NK-92 treated with Interleukin-12 subunit alpha and Interleukin-12 subunit beta, amount 100 ng/mL, for 24 hours (cell line): ENCODE results near the gene KRT6A.
"Not testable (repeated sequence)": the region's sequence is repeated elsewhere in the genome, so short reads cannot be mapped to it uniquely, and the experiment has no call there.

Experiments used
- DNase-seq: peaks from one replicate; lab custom pipeline; 2025; lab: John Stamatoyannopoulos, UW

The KRT6A gene

DNA sequence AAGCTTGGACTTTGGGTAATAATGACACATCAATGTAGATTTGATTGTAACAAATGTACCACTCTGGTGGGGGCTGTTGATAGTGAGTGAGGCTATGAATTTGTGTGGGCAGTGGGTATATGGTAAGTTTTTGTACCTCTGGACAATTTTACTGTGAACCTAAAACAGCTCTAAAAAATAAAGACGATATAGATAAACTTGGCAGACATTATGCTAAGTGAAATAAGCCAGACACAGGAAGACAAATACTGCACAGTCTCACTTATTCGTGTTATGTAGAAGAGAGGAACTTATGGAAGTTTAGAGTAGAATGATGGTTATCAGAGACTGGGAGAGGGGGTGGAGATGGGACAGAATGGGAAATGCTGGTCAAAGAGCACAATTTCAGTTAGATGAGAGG lies 28.2 kb downstream of the KRT6A start:
- no peak for DNase-seq

GRCh38 chr12:52461693-52462092 lies 31.4 kb downstream of the KRT6A start:
- DNase-seq: no peak

DNA sequence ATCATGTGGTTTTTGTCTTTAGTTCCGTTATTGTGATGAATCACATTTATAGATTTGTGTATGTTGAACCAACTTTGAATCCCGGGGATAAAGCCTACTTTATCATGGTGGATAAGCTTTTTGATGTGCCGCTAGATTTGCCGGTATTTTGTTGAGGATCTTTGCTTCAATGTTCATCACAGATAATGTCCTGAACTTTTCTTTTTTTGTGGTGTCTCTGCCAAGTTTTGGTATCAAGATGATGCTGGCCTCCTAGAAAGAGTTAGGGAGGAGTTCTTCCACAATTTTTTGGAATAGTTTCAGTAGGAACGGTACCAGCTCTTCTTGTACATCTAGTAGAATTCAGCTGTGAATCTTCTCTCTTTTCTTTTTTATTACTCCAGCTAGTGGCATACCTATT lies 34.2 kb downstream of the KRT6A start:
- no peak for DNase-seq

- no peak for DNase-seq
Observed at GRCh38 chr12:52455821-52456220, 37.2 kb downstream of the KRT6A start.

DNA sequence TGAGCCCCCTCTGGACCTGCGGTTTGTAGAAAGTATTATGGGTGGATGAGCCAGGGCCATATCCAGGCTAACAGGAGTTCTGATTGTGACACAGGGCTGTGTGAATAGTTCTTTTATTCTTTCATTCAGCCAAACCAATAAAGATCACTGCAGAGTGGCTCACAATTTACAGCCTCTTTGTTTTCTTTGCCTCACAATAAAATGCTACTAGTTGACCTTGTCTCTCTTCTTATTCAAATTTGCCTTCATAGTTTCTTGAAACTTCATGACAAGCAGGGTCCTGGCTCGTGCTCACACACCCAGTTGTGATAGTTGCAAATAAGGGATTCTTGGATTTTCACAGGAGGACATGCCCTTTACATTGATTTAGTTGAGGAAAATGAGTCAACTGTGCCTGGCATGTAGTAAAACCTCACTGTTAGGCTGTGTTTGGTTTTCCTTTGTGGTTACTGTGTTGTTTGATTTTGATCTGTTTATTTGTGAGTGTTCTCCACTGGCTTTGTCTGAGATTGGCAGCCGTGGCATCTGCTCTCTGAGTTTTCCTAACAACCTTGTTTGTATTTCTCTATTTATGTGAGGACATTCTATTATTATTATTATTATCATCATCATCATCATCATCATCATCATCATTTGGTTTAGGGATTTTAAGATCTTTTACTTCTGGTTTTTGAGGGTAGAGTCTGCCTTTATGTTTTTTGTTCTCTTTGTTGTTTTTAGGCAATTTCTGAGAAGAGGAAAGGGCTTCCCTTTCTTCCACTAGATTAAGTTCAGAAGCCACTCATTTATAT lies 38.5 kb downstream of the KRT6A start:
- DNase-seq: no peak

- DNase-seq: no peak
Observed at GRCh38 chr12:52452101-52452500, 41.0 kb downstream of the KRT6A start, which contains the start of gene KRT6B. TSS of gene KRT6B (minus strand) at chr12:52452146. CDS start at chr12:52452078, 68 bp downstream.

DNA sequence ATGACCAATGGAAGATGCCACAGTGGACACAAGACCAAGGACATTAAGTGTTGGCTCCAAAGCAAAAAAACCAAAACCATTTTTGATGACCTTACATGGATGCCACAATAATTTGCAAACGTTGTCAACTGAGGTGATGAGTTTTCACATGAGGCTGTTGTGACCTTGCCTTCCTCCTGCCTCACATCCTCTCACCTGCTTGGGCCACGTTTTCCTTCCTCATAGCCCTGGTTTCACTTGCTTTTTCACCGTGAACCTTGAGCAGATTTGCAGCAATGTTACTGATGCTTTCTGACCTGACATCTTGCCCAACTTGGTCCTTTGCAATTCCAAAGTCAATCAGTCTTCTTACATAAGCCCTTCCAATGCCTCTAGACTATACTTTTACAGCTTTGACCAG lies 44.8 kb downstream of the KRT6A start:
- DNase-seq: no peak

- DNase-seq: not testable (repeated sequence)
Observed at GRCh38 chr12:52447196-52447595, 45.9 kb downstream of the KRT6A start.

GRCh38 chr12:52446367-52447045 lies 46.6 kb downstream of the KRT6A start:
- DNase-seq: no peak

- no peak for DNase-seq
Observed at GRCh38 chr12:52445876-52446275, 47.2 kb downstream of the KRT6A start.

- DNase-seq: no peak
Observed at GRCh38 chr12:52444647-52445595, 48.1 kb downstream of the KRT6A start.

DNA sequence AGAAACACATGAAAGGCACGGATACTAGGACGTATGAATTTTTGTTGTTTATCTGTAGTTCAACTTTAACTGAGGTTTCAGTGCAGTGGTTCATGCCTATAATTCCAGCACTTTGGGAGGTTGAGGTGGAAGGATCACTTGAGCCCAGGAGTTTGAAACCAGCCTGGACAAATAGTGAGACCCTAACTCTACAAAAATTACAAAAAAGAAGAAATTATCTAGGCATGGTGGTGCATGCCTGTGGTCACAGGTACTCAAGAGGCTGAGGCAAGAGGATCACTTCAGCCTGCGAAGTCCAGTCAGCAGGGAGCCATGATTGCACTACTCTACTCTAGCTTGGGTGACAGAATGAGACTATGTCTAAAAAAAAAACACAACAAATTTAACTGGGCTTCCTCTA lies 49.1 kb downstream of the KRT6A start:
- DNase-seq: no peak

GRCh38 chr12:52442600-52443061 lies 50.4 kb downstream of the KRT6A start:
- no peak for DNase-seq

DNA sequence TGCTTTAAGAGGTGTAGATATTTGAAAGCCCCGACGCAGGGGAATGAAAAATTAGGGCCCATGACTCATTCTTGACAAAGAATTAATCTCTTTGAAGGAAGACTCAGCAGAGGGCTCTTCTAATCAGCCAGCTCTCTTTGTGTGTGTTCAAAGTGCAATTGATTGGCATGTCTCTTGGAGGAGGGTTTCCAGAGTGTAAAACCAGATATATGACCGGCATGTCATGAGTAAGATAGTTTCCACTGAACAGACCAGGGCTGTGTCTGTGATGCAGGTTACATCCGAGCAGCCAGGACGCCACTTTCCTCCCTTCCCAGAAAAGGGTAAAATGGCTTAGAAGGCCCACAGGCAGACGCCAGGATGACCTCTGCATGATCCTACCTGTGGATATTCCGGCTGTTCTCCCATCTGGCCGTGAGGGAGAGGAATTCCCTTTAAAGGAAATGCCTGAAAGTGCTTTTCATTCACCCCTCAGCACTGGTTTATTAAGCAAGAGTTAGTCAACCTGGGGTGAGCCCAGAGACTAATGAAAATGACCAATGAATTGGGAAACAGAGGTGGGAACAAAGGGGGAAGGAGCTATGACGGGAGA lies 51.6 kb downstream of the KRT6A start:
- no peak for DNase-seq

DNA sequence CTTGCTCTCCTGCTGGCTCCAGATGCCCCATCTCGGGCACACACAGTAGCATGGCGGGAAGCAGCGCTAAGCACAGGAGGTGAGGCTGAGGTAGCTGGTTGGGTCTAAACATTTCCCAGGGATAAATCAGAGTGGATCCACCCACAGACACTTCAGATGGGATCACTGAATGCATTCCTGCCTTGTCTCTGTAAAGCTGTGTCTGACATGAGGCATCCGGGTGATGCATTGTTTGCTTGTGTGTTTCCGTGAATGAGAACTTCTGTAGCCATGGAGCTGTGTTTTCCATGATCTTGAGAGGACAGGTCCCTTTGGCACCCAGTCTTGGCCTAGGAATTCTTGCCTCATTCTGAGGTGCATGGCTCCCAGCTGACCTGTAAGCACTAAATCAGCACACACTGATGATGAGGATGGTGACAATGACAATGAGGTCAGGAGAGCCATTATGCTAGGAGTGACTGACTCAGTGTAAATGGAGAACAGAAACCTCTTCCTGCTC lies 52.2 kb downstream of the KRT6A start:
- no peak for DNase-seq

DNA sequence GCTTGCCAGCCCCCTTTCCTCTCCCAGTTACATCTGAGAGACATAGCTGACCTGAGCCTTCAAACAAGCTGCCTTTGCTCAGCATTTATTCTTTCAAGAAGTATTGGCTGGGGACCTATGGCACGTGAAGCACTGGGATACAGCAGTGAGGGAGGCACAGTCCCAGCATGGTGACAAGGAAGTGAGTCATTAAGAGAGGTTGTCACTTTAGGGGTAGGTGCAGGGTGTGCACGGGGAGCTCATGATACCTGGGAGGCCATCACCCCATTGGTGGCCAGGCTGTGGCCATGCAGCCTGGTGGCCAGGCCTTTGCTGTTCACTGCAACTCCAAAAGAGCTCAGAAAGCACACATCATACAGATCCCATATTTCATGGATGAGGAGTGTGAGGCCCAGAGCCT lies 53.2 kb downstream of the KRT6A start:
- DNase-seq: peak; percentile 12

GRCh38 chr12:52439420-52439819 lies 53.6 kb downstream of the KRT6A start:
- DNase-seq: no peak

GRCh38 chr12:52438305-52439301 lies 54.5 kb downstream of the KRT6A start:
- DNase-seq: no peak

DNA sequence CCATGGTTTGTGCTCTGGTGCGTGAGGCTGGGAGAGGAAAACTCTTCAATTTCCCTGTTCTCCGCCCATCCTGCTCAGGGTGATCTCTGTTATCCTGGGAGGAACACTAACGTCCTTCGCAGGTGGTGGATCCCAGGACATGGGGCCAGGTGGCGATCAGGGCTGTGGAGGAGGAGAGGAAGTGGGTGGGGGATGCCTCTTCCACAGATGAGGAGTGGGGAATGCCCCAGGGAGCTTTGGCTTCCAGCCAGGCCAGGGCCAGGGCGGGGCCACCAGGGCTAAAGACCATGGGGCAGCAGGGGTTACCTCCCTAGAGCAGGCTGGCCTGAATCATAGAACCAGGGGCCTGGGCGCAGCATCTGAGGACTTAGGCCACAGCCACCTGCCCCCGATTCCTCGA lies 55.5 kb downstream of the KRT6A start:
- DNase-seq: no peak
